CD4-positive, alpha-beta T cell treated with Interleukin-2 at 100 ng/mL for 4 hours (primary cell): ENCODE results near the gene TTLL10.

ENCODE experiments used
- DNase-seq: peaks from one replicate; pipeline ENCODE4 v3.0.0-alpha.2; 2020; ENCODE audit warnings: low spot score

TTLL10 gene

DNA sequence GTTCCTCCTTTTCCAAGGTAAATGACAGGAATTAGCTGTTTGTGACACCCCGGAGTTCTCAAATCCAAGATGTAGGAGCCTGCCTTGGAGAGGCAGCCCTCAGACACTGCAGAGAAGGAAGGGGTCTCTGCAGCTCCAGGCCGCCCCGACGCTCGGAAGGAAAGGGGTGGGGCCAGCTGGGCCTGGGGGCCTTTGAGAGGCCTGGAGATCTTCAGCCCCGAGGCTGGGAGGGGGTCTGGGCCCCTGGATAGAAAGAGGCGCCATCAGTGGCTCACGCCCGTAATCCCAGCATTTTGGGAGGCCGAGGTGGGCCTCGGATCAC, 33.9 kb downstream of the TTLL10 start:
- DNase-seq: no peak

DNA sequence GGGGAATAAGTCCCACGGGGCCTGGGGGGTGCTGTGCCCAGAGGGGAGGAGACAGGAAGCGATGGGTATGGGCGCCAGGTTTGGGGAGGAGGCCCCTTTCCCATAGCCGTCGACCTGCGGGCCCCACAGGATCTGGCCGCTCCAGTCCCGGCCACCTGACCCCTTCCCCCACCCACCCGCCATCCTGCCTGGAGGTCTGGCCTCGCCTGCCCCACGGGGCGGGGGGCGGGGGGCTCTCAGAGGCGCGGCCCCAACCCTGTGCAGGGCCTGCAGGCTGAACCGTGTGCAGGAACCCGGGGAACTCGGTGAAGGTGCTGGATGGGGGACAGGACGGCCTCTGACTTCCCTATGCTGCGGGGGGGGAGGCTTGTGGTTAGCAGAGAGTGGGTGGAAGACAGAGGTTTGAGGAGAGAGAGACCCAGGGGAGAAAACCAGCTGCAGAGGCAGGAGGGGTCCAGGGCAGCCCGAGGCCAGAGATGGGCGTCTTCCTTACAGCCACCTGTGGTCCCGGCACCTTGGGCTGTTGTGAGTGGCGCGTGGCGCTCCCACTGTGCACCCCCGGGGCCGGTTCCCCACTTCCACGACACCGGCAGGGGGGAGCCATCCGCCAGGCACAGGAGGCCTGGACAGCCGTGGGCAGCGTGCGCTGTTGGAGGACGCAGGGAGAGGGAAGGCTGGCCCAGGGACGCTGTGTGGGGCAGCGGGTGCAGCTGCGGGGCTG, 35.2 kb downstream of the TTLL10 start:
- peak; percentile 43 for DNase-seq

DNA sequence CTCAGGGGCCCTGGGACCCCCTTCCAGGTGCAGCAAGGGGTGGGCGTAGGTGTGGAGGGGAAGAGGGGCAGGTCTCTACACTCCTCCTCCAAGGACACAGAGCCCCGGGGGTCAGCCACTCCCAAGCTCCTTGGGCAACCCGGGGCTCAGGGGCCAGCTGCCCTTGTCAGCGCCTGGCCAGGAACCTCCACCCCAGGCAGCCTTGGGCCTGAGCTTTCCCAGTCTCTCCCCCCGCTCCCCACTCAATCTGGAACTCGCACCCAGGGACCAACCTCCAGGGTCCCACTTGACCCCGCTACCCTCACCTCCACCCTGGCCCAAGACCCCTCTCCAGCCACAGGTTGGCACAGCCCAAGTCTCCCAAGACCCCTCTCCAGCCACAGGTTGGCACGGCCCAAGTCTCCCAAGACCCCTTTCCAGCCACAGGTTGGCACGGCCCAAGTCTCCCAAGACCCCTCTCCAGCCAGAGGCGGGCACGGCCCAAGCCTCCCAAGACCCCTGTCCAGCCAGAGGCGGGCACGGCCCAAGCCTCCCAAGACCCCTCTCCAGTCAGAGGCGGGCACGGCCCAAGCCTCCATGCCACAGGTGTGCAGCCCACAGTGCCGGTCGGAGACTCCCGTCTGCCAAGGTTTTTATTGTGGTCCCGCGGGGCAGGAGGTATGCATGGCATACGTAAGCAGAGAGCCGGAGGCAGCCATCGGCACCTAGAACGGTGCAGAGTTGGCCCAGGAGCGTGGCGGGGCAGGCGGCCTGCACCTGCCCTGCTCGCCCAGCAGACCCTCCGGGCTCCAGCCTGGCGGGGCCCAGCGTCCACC, 37.3 kb downstream of the TTLL10 start:
- DNase-seq: no peak

DNA sequence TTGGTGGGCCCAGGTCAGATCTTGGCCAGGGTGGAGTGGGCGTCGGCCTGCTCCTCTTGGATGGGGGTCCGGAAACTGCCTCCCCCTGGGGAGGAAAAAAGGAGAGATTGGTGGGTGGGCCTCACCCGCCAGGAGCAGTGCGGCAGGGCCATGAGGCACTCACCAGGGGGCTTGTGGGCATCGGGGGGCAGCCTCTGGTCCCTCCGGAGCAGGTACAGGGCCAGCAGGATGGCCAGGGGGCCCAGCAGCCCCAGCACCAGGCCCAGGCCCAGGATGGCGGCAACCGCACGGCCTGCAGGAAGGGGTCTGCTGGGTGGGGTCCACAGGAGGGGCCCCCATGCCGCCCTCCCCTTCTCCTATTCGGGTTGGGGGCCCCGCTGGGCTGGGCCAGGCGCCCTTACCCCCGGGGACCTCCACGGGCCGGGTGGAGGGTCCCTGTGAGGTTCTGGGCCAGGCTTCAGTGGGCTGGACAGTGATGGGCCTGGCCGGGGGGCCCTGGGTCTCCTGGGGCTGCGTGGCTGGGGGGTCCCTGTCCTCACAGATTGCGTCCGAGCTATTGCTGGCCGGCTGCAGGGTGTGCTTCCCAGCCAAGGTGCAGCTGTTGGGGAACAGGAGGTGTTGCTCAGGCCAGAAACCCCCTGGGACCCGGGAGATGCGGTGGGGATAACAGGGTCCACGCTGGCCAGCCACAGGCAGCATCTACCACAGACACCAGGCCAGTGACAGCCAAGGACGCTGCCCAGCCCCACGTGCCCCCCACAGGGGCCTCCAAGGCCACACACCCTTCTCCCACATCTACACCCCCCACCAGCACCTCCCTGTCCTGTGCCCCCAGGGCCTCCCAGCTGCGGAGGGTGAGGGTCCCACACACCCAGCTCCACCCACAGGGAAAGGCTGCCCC, 38.1 kb downstream of the TTLL10 start:
- DNase-seq: no peak

DNA sequence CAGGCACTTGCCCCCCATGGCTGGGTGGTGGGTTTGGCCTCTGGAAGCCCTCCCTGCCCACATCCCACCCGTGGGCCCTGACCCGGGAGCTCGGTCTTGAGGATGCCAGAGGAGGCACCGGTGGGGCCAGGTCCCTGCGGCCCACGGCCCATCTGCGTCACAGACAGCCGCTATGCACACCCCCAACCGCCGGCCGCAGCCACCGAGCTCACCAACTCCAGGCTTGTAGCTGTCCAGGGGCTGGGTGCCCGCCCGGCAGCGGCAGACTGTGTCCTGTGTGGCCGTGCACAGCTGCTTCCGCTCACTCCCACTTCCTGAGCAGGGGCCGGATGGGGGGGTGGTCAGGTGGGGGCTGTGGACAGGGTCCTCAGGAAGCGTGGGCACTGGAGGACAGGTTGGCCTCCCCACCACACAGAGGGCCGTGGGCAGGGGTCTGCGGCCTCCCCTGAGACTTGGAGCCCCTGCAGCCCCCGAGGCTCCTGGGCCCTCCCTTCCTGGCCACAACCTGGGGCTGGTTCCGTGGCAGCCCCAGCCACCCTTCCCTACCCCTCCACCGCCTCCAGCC, 39.2 kb downstream of the TTLL10 start:
- DNase-seq: peak; percentile 37

DNA sequence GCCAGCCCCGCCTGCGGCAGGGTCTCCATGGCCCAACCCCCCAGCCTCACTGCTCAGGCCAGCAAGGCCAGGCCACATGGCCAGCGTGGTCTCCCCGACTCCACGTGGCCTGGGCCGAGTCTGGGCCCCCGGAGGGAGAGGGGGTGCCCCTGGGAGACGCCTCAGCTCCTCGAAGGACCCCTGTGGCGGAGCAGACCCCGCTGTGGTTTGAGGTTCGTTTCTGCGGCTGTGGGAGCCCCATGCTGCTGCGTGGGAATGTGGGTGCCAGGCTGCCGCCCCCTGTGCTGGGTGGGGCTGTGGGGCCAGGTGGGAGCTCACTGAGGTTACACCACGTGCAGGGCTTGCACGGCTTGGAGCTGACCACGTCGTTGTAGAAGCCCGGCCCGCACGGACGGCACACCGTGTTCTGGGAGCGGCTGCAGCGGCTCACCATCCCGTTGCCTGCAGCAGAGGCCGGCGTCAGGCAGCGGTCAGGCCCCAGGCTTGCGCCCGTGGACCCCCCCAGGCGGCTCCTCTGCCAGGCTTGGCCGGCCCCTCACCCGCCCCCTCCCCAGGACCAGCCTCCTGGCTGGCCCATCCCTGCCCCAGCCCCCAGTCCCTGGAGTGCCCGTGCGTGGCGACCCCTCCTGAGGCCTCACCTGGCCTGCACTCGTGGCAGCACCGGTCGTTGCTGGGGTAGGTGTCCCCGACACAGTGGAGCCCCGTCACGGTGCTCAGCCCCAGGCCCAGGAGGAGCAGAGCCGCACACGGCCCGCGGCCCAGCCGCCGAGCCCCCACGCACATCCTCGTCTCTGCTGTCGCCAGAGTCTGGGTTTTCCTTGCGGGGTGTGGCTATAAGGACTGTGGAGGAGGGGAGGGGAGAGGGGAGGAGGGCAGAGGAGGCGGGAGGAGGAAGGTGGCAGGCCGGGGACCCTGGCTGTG, 39.9 kb downstream of the TTLL10 start, which contains the start of gene TNFRSF4:
TSS of gene TNFRSF4 (minus strand) at position 809 of the 921 bp plus-strand sequence. CDS start at position 783, 26 bp downstream.
- DNase-seq: peak; percentile 27

DNA sequence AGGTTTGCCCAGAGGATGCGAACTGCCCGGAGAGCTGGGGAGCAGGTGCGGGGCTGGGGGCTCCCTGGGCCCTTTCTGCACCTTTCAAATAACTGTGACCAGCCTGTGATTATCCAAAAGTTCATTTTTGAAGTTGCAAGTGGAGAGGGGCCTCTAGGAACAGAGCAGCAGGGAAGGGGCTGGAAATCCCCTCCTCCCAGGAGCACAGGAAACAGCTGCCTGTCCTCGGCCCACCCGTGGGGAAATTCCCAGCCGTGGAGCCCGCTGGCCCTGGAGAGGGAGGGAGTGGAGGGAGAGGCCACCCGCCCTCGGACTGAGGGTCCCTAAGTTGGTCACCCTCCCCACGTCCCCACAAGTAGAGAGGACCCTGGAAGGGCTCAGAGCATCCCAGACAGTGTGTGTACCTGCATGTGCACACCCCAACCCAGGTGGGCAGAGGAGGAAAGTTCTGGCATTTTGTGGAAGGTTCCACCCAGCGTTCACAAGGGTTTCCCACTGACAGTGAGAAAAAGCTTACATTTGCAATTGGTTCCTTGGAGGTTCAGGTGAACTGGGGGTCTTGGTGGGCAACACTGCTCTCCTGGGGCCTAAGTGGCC, 41.5 kb downstream of the TTLL10 start:
- peak; percentile 39 for DNase-seq

DNA sequence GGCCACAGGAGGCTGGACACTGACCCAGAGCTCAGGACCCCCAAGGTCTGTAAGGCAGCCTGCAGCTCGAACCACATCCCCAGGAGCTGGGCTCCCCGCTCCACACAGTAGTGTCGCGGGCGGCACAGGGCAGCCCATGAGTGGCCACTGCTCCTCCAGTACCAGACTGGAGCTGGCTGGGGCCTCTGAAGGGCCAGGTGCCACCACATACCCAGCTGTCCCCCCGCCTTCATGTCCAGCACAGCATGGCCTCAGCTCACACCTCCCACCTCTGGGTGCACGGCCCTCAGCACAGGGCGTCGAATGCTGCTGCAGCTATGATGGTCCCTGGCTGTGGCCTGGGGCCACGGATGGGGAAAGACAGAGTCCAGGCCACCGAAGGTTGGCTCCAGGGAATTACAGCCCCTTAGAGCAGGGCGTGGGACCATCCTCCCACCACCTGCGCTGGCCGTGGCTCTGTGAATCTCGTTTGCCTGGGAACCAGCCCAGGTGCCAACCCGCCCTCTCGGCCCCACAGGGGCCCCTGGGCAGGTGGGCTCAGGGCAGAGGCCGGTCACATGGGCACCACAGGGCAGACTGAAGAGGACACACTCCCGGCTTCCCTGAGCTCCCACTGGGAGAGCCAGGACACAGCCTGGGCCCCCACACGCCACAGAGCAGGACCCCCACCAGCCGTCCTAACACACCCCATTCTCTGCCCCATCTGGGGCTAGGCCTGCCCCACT, 42.4 kb downstream of the TTLL10 start:
- no peak for DNase-seq

DNA sequence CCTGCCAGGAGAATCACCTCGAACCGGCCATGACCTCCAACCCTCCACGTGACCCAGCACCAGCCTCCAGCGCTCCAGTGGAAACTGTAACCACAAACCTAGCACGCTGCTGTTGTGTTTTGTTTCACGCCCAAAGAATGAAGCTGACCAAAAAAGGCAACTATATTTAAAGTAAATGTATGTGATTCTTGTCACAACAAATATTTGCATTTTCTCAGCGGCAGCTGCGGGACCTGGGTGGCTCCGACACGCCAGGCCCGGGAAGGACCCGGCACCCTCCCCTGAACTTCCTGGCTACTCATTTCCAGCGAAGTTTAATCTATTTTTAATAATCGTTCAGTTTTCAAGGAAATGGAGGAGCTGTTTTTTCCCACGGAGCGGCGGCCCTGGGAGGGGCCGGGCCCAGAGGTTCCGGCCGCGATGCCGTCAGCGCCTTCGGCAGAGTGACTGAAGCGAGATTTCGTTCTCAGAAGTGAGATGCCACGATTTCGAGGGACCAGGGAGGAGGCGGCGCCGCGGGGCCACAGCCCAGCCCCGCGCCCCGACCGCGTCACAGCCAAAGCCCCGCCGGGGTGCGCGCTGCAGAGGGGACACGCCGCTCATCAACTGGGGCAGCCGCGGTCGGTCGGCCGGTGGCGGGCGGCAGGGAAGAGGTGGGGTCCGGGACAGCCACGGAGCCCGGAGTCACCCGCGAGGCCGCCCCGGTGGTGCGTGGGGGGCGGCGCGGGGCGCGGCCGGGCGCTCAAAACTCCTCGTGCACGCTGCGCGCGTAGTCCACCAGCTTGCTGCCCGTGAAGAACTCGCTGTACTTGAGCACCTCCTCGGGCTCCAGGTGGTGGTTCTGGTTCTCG, 43.3 kb downstream of the TTLL10 start:
- peak; percentile 79 for DNase-seq

DNA sequence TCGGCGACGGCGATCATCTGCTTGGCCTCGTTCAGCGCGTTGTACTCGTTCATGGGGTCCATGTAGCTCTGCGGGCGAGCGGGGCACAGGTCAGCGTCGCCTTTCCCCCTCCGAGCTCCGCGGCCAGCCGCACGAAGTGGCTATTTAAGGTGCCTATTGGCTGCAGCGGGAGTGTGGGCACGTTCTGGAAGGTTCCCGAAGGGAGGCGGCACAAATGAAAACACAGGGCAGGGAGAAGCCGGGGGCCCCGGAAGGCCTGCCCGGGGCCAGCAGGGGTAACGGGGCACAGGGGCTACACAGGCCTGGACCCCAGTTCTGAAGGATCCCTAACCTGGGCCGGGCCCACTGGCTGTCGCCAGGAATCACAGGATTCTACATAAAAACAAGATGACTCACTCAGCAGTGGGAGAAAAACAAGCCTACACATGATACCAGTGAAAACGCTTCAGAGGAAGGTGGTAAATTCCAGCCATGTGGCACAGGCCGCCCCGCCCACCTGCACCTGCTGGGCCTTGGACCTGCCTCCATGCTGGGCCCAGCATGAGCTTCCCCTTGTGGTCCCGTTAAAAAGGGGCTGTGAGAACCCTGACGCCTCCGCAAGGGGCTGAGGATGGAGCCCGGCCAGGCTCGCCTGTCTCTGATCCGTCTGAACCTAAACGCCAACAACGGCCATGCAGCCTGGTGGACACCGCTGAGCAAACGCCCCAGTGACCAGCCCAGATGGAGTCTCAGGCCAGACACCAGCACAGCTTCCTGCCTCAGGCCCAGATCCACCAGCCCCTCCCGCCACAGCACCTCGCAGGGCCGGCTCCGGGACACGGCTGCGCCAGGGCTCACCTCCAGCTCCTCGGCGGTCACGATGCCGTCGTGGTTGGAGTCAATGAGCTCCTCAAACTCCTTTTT, 44.2 kb downstream of the TTLL10 start:
- DNase-seq: peak; percentile 55

DNA sequence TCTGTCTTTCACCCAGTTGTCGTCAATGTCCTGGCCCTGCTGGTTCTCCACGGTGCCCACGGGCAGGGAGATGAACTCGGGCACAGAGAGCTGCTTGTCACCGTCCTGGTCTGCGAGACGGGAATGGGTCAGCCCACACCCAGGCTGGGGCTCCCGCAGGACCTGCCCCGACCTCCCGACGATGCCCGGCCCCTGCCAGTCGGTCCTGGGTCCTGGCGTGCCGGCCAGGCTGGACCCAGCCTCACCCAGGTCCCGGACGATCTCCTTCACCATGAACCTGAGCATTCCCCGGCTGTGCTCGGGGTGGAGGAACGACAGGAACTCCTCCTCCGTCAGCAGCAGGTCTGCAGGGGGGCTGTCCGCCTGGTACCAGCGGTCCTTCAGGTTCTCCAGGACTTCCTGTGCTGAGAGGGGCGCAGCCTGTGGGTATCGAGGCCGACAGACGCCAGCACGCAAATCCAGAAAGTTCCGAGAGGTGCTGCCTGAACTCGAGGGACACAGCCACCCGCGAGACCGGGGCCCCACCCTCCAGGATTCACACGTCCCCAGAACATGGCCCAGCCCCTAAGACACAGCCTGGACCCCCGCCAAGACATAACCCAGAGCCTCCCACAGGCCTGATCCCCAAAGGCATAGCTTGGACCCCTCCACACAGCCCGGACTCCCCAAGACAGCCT, 45.0 kb downstream of the TTLL10 start:
- no peak for DNase-seq

DNA sequence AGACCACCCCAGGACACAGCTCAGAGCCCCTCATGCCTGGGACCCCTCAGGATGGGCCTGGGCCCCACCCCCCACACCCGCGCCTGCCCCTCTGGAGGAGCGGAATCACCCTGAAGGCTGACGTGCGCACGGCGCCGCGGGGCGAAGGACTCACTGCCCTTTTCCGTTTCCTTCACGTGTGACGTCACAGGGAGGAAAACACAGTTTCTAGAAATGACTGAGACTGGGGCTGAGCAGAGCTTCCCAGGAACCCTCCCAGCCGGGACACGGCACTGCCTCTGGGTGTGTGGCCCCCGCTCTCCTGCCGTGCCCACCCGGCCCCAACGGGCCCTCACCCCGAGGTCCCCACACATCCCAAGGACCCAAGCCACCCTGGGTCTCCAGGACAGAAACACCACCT, 45.7 kb downstream of the TTLL10 start:
- peak; percentile 63 for DNase-seq

DNA sequence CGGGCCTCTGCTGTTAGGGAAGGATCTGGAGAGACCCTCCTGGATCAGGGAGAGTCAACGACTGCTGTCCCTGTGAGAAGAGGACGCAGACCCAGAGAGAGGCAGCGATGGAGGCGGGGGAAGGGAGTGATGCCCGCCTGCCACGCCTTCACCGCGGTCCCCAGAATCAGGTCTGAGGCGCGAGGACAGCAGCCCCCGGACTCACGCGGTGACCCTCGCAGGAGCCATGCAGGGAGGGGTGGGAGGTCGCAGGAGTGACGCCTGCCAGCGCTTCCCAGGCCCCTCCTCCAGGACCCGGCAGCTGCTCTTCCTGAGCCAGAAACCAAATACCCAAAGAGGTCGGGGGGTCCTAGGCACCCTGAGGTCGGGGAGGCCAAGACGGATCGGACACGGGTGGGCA, 46.5 kb downstream of the TTLL10 start:
- no peak for DNase-seq

DNA sequence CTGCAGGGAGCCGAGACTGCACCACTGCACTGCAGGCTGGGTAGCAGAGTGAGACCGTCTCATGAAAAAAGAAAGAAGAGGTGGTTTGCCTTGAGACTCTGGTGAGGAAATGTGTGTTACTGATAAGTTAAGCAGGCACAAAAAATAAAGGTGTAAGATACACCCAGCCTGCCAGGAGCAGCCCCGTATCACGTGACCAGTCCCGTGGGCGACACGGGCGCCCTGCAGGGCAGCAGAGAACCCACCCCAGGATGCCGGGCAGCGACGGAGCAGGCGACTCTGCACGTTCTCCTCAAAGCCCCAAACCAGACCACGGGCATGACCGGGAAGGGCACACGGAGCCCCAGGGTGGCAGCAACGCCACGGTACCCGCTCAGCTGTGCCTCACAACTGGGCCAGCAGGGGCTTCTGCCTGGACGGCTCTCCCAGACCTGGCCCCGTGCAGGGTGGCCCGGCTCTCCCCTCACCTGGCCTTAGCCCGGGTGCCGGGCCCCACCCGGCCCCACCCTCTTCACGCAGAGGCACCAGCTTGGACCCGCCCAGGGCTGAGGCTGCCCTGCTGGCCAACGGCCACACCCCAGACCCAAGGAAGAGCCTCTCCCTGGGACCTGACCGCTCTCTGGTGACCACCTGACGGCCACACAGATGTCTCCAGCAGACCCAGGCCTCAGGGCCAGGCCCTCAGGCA, 48.4 kb downstream of the TTLL10 start:
- DNase-seq: no peak

DNA sequence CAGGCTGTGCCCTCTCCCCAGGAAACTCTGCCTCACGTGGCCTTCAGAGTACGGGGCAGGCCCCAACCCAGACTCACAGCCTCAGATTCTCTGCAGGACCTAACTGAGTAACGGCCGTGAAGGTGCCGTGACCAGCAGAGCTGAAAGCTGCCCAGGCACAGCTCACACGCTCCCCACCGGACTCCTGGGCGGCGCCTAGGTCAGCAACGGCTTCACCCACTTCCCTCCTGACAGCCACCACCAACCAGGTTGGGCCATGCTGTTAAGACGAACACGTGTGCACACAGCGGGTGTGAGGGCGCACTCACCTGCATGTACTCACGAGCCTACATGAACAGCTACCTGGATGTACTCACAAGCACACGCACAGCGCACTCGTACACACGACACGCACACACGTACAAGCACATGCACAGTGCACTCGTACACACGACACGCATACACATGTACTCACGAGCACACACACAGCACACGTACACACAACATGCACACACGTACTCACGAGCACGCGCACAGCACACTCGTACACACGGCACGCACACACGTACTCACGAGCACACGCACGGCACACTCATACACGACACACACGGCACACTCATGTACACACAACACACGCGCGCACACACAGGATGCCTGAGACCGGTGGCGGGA, 49.0 kb downstream of the TTLL10 start:
- DNase-seq: no peak

DNA sequence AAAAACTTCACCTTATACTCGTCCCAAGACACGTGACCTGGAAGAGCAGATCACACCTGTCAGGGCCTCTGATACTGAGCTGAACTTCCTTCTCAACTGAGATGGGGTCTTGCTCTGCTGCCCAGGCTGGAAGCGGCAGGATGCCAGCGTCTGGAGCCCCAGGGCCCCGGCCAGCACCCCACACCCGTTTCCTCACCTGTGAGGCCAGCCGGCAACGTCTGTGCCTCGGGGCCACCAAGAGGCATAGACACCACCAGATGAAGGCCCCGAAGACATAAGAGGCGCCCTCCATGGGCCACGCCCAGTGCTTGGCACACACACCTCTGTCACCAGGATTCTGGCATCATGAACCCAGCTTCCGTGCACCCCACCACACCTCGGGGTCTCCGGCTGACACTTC, 49.6 kb downstream of the TTLL10 start:
- DNase-seq: no peak
